ENCODE data around the gene EIF1AD.
"Not testable (repeated sequence)": the region's sequence is repeated elsewhere in the genome, so short reads cannot be mapped to it uniquely, and the experiment has no call there.

EIF1AD gene, protein sequence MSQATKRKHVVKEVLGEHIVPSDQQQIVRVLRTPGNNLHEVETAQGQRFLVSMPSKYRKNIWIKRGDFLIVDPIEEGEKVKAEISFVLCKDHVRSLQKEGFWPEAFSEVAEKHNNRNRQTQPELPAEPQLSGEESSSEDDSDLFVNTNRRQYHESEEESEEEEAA

DNA sequence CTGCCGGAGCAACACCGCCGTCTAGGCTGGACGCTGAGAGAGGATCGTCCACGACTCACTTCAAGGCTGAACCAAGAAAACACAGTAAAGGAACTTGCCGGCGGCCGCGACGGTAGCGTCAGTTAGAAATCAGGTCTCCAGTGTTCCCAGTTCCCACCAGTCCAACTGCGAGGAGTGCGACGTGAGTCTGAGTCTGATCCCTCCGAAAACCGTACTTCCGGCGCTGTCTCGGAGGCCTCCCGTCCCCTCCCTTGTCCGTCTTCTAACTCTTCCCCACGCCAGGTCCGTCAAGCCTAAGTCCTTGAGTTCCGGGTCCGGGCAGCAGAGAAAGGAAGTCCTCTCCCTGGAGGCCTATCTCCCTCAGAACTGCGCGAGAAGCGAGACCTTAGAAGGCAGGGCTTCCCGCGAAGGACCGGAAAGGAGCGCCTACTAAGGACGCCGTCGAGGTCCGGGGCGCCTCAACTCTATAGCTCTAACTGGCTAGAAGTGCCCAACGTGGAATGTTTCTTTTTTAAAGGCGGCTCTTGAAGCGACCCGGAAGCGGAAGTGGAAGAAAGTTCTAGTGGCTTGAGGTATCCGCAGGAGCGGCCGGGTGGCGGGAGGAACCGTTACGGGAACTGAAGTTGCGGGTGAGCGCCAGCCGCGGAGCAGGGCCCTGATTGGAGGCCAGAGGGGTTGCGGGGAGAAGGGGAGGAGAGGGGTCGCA, at the start of gene EIF1AD, which contains the start of gene BANF1:
TSS of gene EIF1AD (minus strand) at position 216 of the 706 bp plus-strand sequence. CDS start 1,768 bp downstream, outside the sequence.
TSS of gene BANF1 (plus strand) at position 562 of the 706 bp plus-strand sequence. CDS start 748 bp downstream, outside the sequence.
- FAIRE-seq, result no peak

DNA sequence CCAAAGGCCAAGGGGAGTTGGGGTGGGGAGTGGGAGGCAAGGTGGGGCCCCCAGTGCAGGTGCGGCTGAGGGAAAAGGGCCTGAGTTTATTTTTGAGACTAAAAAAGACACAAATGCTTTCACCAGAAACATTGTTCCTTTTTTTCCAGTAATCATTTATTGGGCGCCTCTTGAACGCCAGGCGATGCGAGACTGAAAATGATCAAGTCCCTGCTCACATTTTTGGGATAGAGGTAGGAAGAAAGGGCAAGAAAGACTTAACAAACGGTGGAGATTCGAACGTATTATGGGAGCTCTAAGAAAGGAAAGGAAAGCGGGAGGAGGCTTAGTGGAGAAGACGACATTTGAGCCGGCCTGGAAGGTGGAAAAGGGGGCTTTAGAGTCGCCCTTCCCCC, 49.4 kb upstream of the EIF1AD start:
- FAIRE-seq, result no peak

DNA sequence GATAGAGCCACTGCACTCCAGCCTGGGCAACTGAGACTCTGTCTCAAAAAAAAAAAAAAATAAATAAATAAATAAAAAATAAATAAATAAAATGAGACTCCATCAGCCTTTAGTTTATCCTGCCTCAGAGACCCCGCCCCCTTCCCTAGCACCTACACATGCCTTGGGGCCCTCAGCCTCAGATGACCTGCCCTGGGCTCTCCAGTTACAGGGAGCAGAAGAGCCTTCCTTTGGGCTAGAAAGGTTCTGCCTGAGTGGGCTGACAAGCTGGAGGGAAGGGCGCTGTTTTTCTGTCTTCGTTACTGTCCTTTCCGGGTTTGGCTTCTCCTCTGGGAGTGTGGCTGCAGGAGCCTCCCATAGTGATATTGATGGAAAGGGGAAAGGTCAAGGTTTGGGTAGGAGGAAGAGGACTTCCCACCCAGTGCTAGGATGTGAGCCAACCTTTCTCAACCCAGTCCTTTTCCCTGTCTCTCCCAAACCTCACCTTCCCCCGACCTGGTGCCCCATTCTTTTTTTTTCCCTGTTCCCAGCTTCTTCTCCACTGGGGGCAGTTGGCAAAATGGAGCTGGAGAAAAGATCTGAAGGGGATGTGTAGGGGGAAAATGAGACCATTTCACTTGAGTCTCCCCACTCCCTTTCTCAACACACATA, 48.7 kb upstream of the EIF1AD start:
- no peak for FAIRE-seq

DNA sequence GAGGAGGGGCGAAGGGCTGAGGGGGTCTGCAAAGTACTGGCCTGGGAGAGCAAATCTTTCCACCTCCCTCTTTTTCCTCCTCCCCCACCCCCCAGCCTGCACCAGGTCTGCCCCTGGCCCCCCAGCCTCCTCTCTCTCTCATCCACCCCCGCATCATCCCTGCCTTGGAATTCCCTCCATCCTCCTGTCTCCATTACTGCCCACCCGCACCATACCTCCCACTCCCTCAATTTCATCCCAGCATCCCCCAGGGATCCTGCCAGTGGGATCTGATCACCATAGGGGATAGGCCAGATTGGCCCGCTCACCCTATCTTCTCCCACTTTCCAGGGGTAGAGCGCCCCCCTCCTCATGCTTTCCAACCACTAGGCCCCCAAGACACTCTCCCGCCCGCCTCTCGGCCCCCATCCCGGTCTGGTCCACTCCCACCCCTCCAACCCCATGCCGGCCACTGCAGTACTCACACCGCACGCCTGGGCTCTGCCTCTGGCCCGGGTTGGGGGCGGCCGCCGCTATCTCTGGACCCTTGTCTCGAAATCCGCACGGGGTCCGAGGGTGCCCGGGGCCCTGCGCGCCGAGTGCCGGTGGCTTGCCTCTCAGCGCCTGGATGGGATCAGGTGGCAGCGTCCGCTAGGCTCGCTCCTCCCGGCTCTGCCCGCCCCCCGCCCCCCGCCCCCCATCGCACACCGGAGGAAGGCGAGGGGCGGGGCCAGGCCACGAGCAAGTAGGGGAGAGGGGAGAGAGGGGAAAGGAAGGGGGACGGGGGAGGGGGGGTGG, 46.8 kb upstream of the EIF1AD start, which contains the start of gene GAL3ST3:
TSS of gene GAL3ST3 (minus strand) at position 615 of the 777 bp plus-strand sequence. CDS start 3,746 bp downstream, outside the sequence.
- FAIRE-seq, result no peak

DNA sequence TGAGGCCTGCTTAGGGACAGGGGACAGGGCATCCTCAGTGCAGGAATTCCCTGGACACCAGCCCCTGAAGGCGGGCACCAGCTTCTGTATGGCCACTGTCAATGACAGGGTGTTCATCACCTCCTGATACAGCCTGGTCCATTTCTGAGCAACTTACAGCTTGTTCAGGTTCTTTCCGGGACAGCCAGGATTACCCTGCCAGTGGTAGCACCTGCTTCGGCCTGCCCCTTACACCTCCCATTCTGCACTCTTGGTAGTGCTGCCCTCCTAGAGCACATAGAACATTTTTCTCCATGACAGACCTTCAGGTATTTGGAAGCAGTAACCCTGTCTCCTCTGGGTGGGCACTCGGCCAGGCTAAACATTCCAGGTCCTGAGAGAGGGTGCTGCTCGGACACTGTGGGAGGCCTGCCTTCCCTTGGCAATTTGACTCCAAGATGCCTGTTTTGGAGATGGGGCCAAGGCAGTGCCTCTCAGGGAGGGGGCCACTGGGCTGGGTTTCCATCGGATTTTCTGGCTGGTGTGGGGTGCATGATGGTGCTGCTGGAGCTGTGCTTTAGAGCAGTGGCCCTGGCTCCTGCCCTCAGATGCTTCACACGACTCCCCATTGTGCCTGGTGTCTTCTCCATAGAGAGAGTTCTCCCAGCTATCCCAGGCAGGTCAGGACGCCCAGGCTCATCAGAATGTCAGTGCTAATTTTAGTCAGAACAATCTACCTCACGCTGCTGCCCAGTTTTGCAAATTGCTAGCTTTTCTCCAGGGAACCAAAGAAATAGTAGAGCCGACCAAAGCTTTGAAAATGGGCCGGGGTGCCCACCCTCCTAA, 45.8 kb upstream of the EIF1AD start:
- no peak for FAIRE-seq

DNA sequence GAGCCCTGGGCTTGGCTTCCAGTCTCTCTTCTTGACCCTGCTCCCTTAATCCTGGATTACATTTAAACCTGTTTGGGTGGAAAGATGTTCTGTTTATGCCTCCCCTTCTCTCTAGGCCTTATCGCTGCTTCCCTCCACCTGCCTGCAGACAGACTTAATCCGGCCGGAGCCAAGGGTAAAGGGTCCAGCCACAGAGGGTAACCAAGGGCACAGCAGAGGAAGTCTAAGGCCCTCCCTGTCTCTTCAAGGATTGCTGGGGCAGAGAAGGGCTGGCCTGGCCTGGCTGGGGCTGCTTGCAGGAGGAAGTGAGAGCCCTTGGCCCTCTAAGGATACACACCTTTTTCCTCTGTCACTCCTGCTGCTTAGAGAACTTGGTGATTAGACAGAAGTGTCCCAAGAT, 44.9 kb upstream of the EIF1AD start:
- FAIRE-seq, result no peak

DNA sequence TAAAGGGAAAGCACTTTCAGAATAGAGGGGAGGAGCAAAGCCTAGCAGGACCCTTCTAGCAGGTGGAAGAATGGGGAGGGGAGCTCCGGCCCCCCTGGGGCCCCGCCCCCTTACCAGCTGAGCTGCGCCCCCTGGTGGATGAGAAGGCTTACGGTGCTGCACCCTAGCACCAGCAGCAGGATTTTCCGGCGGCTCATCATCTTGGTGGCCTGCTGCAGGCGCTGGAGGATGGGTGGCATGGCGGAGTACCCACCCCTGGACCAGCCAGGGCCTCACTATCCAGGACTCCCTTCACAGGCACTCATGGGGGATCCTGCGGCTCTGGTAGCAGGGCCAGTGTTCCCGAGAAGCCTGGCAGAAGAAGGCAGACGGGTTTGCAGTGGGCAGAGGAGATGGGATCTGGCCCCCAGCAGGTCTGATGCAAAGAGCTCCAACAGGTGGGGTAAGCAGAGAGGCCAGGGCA, 43.3 kb upstream of the EIF1AD start:
- FAIRE-seq, result no peak

DNA sequence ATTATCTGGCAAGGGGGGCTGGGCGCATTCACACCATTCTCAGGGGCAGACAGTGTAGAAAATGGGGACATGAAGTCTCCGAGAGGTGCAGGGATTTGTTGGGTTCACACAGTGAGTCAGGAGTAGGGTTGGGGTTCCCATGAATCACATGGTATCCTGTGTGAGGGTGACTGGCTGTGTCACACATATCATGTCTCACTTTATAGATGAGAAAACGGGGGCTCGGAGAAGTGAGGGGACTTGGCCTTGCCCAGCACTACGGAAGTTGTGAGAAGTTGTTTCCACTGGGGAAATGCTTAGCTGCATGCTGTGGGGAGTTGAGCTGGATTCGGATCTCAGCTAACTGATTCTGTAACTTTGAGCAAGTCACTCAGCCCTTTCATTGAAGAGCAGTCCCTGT, 42.8 kb upstream of the EIF1AD start:
- FAIRE-seq, result no peak

DNA sequence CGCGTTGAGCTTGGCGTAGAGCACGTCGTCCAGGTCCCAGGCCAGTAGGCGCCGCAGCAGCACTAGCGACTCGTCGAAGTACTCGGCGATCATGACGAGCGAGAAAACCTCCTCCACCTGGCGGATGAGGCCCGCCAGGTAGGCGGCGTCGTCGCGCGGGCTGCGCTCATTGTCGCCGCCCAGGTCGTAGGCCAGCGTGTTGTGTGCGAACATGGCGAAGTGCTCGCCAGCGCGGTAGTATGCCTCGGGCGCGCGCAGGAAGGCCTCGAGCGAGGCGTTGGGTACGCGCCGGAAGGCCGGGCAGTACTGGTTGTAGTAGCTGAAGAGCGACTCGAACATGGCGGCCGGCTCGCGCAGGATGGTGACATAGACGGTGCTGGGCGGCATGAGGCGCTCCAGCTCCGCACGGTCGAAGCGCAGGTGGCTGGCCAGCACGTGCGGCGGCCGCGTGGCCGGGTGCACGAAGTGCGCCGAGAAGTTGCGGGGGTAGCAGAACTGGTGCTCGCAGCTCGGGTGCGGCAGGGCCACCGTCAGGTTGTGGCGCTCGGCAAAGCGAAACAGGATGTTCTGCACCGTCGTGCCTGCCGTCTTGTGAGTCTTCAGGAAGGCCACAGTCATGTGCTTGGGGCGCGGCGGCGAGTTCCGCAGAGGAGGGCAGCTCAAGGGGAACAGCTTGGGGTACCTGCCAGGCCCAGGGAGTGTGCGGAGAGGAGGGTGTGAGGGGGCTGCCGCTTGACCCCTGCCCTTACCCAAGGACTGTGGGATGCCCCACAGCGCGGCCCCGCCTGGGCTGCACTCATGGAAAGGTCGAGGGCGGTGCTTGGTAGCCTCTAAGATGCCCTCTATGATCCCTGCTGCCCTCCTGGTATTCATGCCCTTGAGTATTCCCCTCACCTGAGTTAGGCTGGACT, 41.3 kb upstream of the EIF1AD start:
- FAIRE-seq, result no peak

DNA sequence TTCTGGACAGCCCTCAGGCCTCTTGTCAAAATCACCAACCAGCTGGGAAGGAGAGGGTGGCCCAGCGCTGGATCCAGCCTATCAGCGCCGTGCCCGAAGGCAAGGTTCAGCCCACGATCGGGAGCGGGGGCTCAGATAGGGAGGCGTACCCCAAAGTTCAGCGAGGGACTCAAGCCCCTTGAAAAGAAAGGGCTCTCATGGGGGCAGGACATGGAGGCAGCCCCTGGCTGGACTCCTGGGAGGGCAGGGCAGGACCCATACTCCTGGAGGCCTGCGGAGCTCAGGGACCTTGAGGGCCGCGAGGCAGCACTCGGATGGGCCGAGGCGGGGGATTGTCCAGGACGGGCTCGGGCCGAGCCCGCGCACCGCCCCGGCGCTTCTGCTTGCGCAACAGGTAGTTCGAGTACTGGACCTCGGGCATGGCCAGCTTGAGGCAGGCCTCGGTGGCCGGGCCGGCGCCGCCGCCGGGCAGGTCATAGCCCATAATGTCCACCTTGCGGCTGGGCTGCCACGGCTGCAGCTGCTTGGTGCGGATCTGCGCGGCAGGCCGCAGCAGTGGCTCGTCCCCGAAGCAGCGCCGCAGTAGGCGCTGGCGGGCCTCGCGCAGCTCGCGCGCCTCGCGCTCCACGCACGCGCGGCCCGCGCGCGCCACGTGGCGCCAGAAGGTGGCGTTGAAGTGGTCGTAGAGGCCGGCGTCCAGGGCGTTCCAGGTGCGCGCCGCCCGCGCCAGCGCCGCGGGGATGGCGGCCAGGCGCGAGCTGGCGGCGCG, 40.5 kb upstream of the EIF1AD start:
- no peak for FAIRE-seq

DNA sequence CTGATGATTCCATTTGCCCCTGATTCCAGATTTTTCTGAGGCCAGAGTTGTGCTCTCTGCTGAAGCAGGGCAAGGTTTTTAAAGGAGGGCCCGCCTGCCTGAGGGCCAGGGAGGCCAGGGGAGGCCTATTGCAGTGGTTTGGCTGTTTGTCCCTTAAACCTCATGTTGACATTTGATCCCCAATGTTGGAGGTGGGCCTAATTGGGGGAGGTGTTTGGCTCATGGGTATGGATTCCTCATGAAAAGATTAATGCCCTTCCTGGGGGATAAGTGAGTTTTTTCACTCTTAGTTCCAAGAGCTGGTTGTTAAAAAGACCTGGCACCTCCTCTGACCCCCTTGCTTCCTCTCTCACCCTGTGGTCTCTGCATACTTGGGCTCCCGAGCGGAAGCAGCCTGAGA, 37.8 kb upstream of the EIF1AD start:
- FAIRE-seq, result no peak

DNA sequence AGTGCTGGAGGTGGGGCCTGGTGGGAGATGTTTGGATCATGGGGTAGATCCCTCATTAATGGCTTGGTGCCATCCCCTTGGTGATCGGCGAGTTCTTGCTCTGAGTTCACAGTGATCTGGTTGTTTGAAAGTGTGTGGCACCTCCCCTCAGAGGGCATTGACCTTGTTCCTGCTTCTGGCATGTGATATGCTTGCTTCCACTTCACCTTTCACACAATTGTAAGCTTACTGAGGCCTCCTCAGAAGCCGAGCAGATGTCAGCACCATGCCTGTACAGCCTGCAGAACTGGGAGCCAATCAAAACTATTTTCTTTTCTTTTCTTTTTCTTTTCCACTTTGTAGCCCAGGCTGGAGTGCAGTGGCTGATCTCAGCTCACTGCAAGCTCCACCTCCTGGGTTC, 35.4 kb upstream of the EIF1AD start:
- FAIRE-seq, result no peak

DNA sequence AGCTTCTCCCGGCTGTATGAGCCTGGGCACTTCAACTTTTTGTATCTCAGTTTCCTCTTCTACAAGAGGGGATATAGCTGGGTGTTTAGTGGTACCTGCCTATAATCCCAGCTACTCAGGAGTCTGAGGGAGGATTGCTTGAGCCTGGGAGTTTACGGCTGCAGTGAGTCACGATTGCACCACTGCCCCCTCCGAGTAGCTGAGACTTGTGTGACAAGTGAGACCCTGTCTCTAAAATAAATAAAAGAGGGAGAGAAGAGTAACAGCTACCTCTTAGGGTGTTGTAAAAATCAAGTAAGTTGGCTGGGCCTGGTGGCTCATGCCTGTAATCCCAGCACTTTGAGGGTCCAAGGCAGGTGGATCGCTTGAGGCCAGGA, 34.4 kb upstream of the EIF1AD start:
- FAIRE-seq, result no peak

DNA sequence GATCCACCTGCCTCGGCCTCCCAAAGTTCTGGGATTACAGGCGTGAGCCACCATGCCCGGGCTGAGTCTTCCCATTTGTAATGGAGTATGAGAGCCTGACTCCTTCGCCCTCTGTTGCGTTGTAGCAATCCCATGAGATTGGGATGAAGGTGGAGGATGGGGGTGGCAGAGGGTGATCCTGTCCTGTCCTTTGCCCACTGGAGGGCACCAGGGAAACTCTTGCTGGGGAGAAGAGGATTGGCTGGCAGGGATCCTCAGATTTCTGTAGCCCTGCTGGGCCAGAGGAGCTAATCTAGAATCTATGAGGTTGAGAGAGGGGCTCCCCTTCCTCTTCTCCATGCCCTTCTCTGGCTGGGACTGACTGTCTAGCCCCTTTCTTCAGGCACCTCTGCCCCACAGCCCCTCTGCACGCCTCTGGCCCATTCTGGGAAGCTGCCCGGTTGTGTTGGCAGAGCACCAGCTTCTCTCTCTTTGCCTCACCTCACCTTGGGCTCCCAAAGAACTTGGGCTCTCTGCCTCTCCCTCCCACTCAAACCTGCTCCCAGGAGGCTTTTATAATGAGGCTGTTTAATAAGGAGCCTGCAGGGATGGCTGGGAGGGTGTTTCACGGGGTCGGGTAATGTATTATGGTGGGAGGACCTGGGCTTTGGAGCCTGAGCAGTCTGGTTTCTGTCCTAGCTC, 33.8 kb upstream of the EIF1AD start:
- no peak for FAIRE-seq

DNA sequence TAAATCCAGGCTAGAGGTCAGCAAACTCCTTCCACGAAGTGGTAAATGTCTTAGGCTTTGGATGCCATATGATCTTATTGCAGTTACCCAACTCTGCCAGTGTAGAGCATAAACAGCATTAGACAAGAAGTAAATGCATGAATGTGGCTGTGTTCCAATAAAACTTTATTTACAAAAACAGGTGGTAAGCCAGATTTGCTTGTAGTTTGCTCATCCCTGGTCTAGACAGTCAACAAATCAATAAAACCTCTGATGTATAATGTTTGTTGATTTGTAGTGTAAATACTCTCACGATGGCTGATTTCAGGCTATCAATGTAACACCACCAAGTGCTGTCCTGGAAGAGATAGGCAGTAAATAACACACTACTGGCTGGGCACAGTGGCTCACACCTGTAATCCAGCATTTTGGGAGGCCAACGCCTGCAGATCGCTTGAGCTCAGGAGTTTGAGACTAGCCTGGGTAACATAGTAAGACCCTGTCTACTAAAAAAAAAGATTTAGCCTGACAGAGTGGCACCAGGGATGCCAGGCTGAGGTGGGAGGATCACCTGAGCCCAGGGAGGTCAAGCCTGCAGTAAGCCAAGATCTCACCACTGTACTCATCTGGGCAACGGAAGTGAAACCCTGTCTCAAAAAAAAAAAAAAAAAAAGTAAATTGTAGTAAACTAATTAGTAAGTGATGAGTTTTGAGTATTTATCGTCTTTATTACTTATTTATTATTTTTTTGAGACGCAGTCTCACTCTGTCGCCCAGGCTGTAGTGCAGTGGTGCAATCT, 31.2 kb upstream of the EIF1AD start:
- no peak for FAIRE-seq

DNA sequence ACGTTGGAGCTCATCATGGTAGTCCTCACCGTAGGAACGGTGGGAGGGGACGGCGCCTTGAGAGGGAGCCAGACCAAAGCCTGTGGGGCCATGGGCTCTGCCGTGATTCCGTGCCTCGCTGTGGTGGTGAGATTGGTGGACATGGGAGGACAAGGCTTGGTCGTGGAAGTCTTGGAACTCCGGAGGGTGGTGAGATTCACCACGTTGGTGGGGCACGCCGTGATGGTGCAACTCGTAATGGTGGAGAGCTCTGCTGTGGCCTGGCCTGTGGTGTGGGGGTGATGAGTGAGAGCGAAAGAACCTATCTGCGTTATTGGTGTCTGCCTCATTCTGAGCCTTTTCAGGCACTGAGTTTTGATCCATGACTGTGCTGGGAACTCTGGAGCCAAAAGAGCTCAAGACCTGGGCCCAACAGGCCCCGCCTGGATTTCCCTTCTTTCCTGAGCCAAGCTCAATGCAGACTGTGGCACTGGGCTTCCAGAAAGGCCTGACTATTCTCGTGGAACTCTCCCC, 24.1 kb upstream of the EIF1AD start, which contains the start of gene CATSPER1:
TSS of gene CATSPER1 (minus strand) at position 463 of the 513 bp plus-strand sequence. CDS start at position 363, 100 bp downstream.
- no peak for FAIRE-seq

DNA sequence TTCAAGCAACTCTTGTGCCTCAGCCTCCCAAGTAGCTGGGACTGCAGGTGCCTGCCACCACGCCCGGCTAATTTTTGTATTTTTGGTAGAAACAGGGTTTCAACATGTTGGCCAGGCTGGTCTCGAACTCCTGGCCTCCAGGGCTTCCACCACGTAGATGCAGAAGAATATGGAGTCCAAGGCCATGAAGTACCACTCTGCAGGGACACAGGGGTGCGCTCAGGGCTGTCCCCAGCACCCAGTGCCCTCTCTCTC, 21.2 kb upstream of the EIF1AD start:
- FAIRE-seq, result not testable (repeated sequence)

DNA sequence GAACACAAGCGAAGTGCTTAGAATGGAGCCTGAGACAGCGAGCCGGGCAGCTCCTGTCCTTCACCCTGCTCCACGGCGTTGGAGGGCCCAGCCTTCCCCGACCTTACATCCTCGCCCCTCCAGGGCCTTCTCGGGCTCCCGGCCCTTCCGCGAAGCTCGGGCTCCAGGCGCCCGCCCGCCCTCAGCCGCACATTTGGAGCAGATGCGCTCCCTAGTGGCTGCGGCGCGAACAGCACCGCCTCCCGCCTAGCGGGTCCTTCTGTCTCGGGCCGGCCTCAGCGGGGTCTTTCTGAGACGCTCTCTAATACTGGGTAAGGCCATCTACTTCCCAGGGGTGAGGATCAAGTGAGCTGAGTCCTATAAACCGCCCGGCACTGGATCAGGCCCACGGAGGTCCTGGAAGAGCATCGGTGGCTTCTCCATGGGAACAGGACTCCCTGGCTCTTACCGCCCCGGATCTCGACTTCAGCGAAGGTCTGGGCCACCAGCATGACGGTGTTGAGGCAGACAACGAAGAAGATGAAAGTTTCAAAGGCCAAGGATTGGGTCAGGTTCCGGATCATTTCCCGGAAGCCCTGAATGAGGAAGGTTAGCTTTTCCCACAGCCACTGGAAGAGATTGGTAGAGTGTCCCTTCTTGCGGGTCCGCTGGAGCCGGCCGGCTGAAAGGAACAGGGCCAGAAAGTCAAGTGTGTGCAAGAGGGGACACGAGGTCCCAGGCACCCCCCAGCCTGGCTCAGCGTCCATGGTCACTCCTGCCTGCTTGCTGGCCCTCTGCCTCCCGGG, 20.6 kb upstream of the EIF1AD start:
- FAIRE-seq, result no peak
